GOT3 (cell line): ENCODE data around the gene AKAP13.

Experiments
- DNase-seq: peaks from one replicate; lab custom pipeline; 2025; ENCODE audit warnings: mixed read lengths; lab: John Stamatoyannopoulos, UW

AKAP13 gene

GRCh38 chr15:85672332-85673084 lies 292.1 kb downstream of the AKAP13 start:
- DNase-seq: no peak

GRCh38 chr15:85673326-85673725 lies 292.9 kb downstream of the AKAP13 start:
- DNase-seq: no peak

- DNase-seq: no peak
These were observed 296.1 kb downstream of the AKAP13 start for GRCh38 chr15:85676342-85677098.

- no peak for DNase-seq
These were observed 298.8 kb downstream of the AKAP13 start for GRCh38 chr15:85679231-85679630.

- DNase-seq: no peak
These were observed 301.0 kb downstream of the AKAP13 start for GRCh38 chr15:85681386-85681785.

GRCh38 chr15:85684174-85684710 lies 303.8 kb downstream of the AKAP13 start:
- no peak for DNase-seq

GRCh38 chr15:85685356-85685755 lies 305.0 kb downstream of the AKAP13 start:
- DNase-seq: no peak

- no peak for DNase-seq
These were observed 306.9 kb downstream of the AKAP13 start for GRCh38 chr15:85687329-85687728.

GRCh38 chr15:85688711-85689110 lies 308.3 kb downstream of the AKAP13 start:
- DNase-seq: no peak

GRCh38 chr15:85689729-85690128 lies 309.3 kb downstream of the AKAP13 start:
- no peak for DNase-seq

GRCh38 chr15:85690561-85691231 lies 310.3 kb downstream of the AKAP13 start:
- DNase-seq: no peak

- no peak for DNase-seq
These were observed 311.2 kb downstream of the AKAP13 start for GRCh38 chr15:85691350-85692240.

GRCh38 chr15:85692321-85692720 lies 311.9 kb downstream of the AKAP13 start:
- no peak for DNase-seq

GRCh38 chr15:85692873-85693272 lies 312.5 kb downstream of the AKAP13 start:
- no peak for DNase-seq

- DNase-seq: no peak
These were observed 312.9 kb downstream of the AKAP13 start for GRCh38 chr15:85693277-85693676.

- DNase-seq: no peak
These were observed 313.7 kb downstream of the AKAP13 start for GRCh38 chr15:85694091-85694490.

GRCh38 chr15:85700767-85701166 lies 320.4 kb downstream of the AKAP13 start:
- no peak for DNase-seq

- no peak for DNase-seq
These were observed 322.1 kb downstream of the AKAP13 start for GRCh38 chr15:85702321-85703101.

GRCh38 chr15:85704066-85704465 lies 323.7 kb downstream of the AKAP13 start:
- DNase-seq: no peak

GRCh38 chr15:85704720-85705429 lies 324.5 kb downstream of the AKAP13 start:
- DNase-seq: no peak
